ENCODE data around the gene RAP1B. TPM values are rescaled to one million over a fixed set of nuclear protein-coding genes. Genes with fewer than 3 reads are reported as not detected.

Gene RAP1B
- total and polyA plus RNA-seq, 2 of the 13 experiments (the other 11 are each of a cell fraction or from before 2014, with no cell fraction given): 71.1 to 92.7 TPM

DNA sequence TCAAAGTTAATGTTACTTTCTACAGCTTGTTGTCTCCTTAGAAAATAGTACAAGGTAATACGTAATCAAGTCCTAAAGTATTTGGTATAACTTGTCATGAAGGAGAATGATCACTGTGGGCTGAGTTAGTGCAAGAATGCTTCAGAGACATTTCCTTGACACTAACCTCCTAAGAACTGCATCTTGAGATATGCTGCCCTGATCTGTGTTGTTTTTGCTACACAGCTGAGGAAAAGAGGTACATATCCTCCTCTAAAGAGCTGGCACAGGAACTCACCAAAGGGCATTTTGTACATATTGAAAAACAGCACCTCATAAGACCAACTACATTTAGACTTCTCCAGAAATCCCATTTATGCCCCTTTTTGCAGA lies 28.7 kb downstream of the RAP1B start:
- CTCF ChIA-PET (ENCODE audit: low intra/inter-chr PET ratio, low total read pairs): no interaction called here
- no peak for TF ChIP-seq ZNF562 (CRISPR knock-in tag; IDR thresholded peaks at IDR 0.05; ENCODE audit: borderline replicate concordance)
- TF ChIP-seq ZNF629 (CRISPR knock-in tag; conservative IDR thresholded peaks at IDR 0.05): no peak
- no peak for TF ChIP-seq EEA1 (CRISPR knock-in tag; IDR thresholded peaks at IDR 0.05; ENCODE audit: borderline replicate concordance)
- no peak for TF ChIP-seq ONECUT2 (CRISPR knock-in tag; IDR thresholded peaks at IDR 0.05)
- TF ChIP-seq ZFP90 (CRISPR knock-in tag; IDR thresholded peaks at IDR 0.05; ENCODE audit: borderline replicate concordance): no peak
- TF ChIP-seq ZNF343 (CRISPR knock-in tag; IDR thresholded peaks at IDR 0.05): no peak
- TF ChIP-seq, protein P1, sequence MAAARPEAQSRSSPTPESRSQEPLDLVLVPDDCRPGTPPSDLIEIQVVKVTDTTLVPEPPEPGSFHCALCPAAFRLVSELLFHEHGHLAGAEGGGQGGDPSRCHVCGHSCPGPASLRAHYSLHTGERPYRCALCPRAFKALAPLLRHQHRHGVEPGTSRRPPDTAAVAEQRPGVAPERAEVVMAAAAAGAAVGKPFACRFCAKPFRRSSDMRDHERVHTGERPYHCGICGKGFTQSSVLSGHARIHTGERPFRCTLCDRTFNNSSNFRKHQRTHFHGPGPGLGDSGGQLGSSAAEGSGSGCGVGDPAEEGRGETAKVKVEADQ (CRISPR knock-in tag; IDR thresholded peaks at IDR 0.05; ENCODE audit: borderline replicate concordance): no peak
- TF ChIP-seq MAFG (CRISPR knock-in tag; IDR thresholded peaks at IDR 0.05): no peak
- TF ChIP-seq, protein P2, sequence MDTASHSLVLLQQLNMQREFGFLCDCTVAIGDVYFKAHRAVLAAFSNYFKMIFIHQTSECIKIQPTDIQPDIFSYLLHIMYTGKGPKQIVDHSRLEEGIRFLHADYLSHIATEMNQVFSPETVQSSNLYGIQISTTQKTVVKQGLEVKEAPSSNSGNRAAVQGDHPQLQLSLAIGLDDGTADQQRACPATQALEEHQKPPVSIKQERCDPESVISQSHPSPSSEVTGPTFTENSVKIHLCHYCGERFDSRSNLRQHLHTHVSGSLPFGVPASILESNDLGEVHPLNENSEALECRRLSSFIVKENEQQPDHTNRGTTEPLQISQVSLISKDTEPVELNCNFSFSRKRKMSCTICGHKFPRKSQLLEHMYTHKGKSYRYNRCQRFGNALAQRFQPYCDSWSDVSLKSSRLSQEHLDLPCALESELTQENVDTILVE (CRISPR knock-in tag; IDR thresholded peaks at IDR 0.05): no peak
- TF ChIP-seq, protein P3, sequence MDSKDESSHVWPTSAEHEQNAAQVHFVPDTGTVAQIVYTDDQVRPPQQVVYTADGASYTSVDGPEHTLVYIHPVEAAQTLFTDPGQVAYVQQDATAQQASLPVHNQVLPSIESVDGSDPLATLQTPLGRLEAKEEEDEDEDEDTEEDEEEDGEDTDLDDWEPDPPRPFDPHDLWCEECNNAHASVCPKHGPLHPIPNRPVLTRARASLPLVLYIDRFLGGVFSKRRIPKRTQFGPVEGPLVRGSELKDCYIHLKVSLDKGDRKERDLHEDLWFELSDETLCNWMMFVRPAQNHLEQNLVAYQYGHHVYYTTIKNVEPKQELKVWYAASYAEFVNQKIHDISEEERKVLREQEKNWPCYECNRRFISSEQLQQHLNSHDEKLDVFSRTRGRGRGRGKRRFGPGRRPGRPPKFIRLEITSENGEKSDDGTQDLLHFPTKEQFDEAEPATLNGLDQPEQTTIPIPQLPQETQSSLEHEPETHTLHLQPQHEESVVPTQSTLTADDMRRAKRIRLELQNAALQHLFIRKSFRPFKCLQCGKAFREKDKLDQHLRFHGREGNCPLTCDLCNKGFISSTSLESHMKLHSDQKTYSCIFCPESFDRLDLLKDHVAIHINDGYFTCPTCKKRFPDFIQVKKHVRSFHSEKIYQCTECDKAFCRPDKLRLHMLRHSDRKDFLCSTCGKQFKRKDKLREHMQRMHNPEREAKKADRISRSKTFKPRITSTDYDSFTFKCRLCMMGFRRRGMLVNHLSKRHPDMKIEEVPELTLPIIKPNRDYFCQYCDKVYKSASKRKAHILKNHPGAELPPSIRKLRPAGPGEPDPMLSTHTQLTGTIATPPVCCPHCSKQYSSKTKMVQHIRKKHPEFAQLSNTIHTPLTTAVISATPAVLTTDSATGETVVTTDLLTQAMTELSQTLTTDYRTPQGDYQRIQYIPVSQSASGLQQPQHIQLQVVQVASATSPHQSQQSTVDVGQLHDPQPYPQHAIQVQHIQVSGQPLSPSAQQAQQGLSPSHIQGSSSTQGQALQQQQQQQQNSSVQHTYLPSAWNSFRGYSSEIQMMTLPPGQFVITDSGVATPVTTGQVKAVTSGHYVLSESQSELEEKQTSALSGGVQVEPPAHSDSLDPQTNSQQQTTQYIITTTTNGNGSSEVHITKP (CRISPR knock-in tag; IDR thresholded peaks at IDR 0.05; ENCODE audit: low read depth): no peak
- no peak for TF ChIP-seq TSC22D2 (CRISPR knock-in tag; IDR thresholded peaks at IDR 0.05; ENCODE audit: borderline replicate concordance)
- TF ChIP-seq, protein P4, sequence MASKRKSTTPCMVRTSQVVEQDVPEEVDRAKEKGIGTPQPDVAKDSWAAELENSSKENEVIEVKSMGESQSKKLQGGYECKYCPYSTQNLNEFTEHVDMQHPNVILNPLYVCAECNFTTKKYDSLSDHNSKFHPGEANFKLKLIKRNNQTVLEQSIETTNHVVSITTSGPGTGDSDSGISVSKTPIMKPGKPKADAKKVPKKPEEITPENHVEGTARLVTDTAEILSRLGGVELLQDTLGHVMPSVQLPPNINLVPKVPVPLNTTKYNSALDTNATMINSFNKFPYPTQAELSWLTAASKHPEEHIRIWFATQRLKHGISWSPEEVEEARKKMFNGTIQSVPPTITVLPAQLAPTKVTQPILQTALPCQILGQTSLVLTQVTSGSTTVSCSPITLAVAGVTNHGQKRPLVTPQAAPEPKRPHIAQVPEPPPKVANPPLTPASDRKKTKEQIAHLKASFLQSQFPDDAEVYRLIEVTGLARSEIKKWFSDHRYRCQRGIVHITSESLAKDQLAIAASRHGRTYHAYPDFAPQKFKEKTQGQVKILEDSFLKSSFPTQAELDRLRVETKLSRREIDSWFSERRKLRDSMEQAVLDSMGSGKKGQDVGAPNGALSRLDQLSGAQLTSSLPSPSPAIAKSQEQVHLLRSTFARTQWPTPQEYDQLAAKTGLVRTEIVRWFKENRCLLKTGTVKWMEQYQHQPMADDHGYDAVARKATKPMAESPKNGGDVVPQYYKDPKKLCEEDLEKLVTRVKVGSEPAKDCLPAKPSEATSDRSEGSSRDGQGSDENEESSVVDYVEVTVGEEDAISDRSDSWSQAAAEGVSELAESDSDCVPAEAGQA (IDR thresholded peaks at IDR 0.05; ENCODE audit: low read depth): no peak
- TF ChIP-seq, protein P4 (CRISPR knock-in tag; IDR thresholded peaks at IDR 0.05; ENCODE audit: borderline replicate concordance): no peak

More for the DNA sequence above, 28.7 kb downstream of the RAP1B start:
- in situ Hi-C loops (cut with HindIII; ENCODE audit: extremely low pct_ligation_motif_present, low pct_unique_long_range_greater_than_20kb): no loop called here
- H3K4me2 ChIP-seq (ENCODE audit: low read depth, low read length): no peak overlapping the region
- POLR2A ChIA-PET: no interaction called here
- DNase-seq (ENCODE audit: low spot score) (no peak), ATAC-seq (no peak), FAIRE-seq (no peak)
- no peak overlapping the region for H3K9ac ChIP-seq (ENCODE audit: insufficient read depth, low read depth, low read length)
- no peak overlapping the region for H2AFZ ChIP-seq (ENCODE audit: low read length)
- H4K20me1 ChIP-seq (ENCODE audit: insufficient read depth, low read length): peaks cover 10% of the 10 kb centered on the region; the same call in 1 of the 2 replicates
- intact Hi-C loops (cut with micrococcal nuclease; ENCODE audit: unreplicated experiment): no loop called here
- no peaks in the 10 kb centered on the region for H3K27me3 ChIP-seq (ENCODE audit: control insufficient read depth in 1 of 2, insufficient read depth in 2 of 2, low read length in 2 of 2)
- no peak overlapping the region for H3K4me3 ChIP-seq (replicated peaks in 1 of 3; ENCODE audit: insufficient read depth in 1 of 3, low read depth in 2 of 3, low read length in 3 of 3)
- H3K27ac ChIP-seq (ENCODE audit: extremely low read length, insufficient read depth, low read length): no peak overlapping the region
- BruUV-seq (replicated peaks): no TSS peak
- peaks cover 16% of the 10 kb centered on the region; the same call in 1 of the 2 replicates for H3K4me1 ChIP-seq (ENCODE audit: insufficient read depth, low read length)
- 96% methylated on average over 1 of the region's 1 CpG for WGBS (ENCODE audit: low lambda C conversion rate)
- no peaks in the 10 kb centered on the region for H3K9me3 ChIP-seq (ENCODE audit: low read length)
- H3K36me3 ChIP-seq (replicated peaks in 1 of 2; ENCODE audit: control insufficient read depth in 1 of 2, insufficient read depth in 2 of 2, low read length in 2 of 2): peaks cover 0 to 10% of the 10 kb centered on the region in 2 experiments; a peak in 1 of 5 replicates
- H3K79me2 ChIP-seq (ENCODE audit: insufficient read depth, low read length): peaks cover 78% of the 10 kb centered on the region

Measured in HepG2 (cell line).